ENCODE data around the gene TTC9.

DNA sequence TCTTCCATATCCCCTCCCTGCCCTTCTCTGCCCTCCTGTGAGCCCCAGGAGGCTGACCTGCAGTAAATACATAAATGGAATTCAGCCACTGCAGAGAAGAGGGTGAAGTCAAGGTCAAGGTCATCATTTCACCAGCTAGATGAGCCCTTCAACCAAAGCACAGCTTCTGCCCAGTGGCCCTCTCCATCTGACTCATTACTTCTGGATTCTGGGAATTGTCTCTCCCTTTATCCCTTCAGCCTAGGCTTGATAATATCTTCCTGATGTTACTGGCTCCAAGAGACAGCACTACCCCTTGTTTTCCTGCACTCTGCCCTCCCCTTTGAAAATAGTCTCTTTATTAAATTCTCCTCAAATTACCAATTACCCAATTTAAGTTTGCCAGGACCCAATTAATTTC, 64.5 kb downstream of the TTC9 start:
- TF ChIP-seq, protein P1, sequence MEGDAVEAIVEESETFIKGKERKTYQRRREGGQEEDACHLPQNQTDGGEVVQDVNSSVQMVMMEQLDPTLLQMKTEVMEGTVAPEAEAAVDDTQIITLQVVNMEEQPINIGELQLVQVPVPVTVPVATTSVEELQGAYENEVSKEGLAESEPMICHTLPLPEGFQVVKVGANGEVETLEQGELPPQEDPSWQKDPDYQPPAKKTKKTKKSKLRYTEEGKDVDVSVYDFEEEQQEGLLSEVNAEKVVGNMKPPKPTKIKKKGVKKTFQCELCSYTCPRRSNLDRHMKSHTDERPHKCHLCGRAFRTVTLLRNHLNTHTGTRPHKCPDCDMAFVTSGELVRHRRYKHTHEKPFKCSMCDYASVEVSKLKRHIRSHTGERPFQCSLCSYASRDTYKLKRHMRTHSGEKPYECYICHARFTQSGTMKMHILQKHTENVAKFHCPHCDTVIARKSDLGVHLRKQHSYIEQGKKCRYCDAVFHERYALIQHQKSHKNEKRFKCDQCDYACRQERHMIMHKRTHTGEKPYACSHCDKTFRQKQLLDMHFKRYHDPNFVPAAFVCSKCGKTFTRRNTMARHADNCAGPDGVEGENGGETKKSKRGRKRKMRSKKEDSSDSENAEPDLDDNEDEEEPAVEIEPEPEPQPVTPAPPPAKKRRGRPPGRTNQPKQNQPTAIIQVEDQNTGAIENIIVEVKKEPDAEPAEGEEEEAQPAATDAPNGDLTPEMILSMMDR (IDR thresholded peaks at IDR 0.05; ENCODE audit: insufficient read depth, low read length, poor library complexity, severe bottlenecking): no peak
- no peak for TF ChIP-seq EZH2phosphoT487 (conservative IDR thresholded peaks at IDR 0.05; ENCODE audit: low read length)
